GM12878 (cell line): ENCODE data around the gene ITPKB. TPM values are rescaled to one million over a fixed set of nuclear protein-coding genes. Genes with fewer than 3 reads are reported as not detected.

Experiments
- ATAC-seq: fragments of 200-7000 bp; cut with Tn5 transposase; 3 replicates; pipeline ENCODE4 v1.9.1; 2020; ENCODE audit warnings: mild to moderate bottlenecking, moderate library complexity
- BruUV-seq: library from RNA; stranded (reverse); fragments of 400-500 nt; replicated peaks from 2 replicates; lab custom pipeline; 2021; lab: Mats Ljungman, UMichigan
- CTCF ChIA-PET: fragments of 300-600 bp; sonication (Branson Sonifier 250); formaldehyde crosslinking; extraction: SDS; loops from one replicate; lab custom pipeline; 2021; ENCODE audit warnings: inconsistent platforms; lab: Yijun Ruan, JAX
- POLR2A ChIA-PET: fragments of 350-600 bp; formaldehyde crosslinking; extraction: SDS; loops from one replicate; lab custom pipeline; 2021; ENCODE audit warnings: inconsistent platforms; lab: Charles Lee
- RAD21 ChIA-PET: fragments of 300-600 bp; sonication (Branson Sonifier 250); formaldehyde crosslinking; loops from one replicate; lab custom pipeline; 2023; ENCODE audit warnings: antibody characterized with exemption; ENCODE audit not compliant: unreplicated experiment; lab: Charles Lee
- SMC1A ChIA-PET: fragments of 300-600 bp; sonication (Branson Sonifier 250); formaldehyde crosslinking; loops from one replicate; lab custom pipeline; 2023; ENCODE audit not compliant: unreplicated experiment, uncharacterized antibody; lab: Charles Lee
- DNase-seq: peaks from one replicate; pipeline ENCODE4 v3.0.0-alpha.2; 2011; ENCODE audit warnings: low read depth, low spot score
- FAIRE-seq: peaks from 3 replicates; lab custom pipeline; 2011; peaks lifted over from hg19 to GRCh38; lab: Jason Lieb, UNC
- H2AFZ ChIP-seq: 2 replicates; pipeline ENCODE4 v1.6.0; 2011; ENCODE audit warnings: low read depth, low read length, control low read depth; ENCODE audit not compliant: control insufficient read depth
- H3K27ac ChIP-seq: 2 replicates; pipeline ENCODE4 v1.5.1; 2011; ENCODE audit warnings: control low read depth; ENCODE audit not compliant: control insufficient read depth, insufficient read depth
- H3K27me3 ChIP-seq, 2 experiments: replicated peaks in 1 of 2; 2 replicates each; pipeline versions ENCODE4 v1.6.0 to v1.6.1; 2011; ENCODE audit warnings: low read length in 1 of 2; ENCODE audit not compliant: control insufficient read depth in 2 of 2, insufficient read depth in 2 of 2
- H3K36me3 ChIP-seq, 2 experiments: 2 replicates each; pipeline ENCODE4 v1.5.1; 2011; ENCODE audit warnings: low read length in 1 of 2; ENCODE audit not compliant: control insufficient read depth in 2 of 2, insufficient read depth in 2 of 2
- H3K4me1 ChIP-seq: 2 replicates; pipeline ENCODE4 v1.6.1; 2011; ENCODE audit warnings: mild to moderate bottlenecking, low read length, moderate library complexity, mixed read lengths; ENCODE audit not compliant: control insufficient read depth, insufficient read depth
- H3K4me2 ChIP-seq: 2 replicates; pipeline ENCODE4 v1.6.0; 2011; ENCODE audit warnings: control low read depth; ENCODE audit not compliant: control insufficient read depth, insufficient read depth
- H3K4me3 ChIP-seq: fragments of 200-600 bp; sonication (generic); 2 replicates; pipeline ENCODE4 v1.5.1; 2016
- H3K79me2 ChIP-seq: 2 replicates; pipeline ENCODE4 v1.6.0; 2011; ENCODE audit warnings: low read length; ENCODE audit not compliant: control insufficient read depth, insufficient read depth
- H3K9ac ChIP-seq: 2 replicates; pipeline ENCODE4 v1.8.0; 2011; ENCODE audit warnings: low read length, control low read depth, mixed read lengths; ENCODE audit not compliant: control insufficient read depth, insufficient read depth
- H3K9me3 ChIP-seq: replicated peaks from 3 replicates; pipeline ENCODE4 v1.5.1; 2011; ENCODE audit warnings: mild to moderate bottlenecking, low read length; ENCODE audit not compliant: control insufficient read depth, insufficient read depth
- H4K20me1 ChIP-seq: 2 replicates; pipeline ENCODE4 v1.6.0; 2011; ENCODE audit not compliant: control insufficient read depth, insufficient read depth
- BCL3 ChIP-seq: IDR thresholded peaks from 2 replicates; pipeline ENCODE4 v1.6.1; 2011; ENCODE audit warnings: borderline replicate concordance, low read depth, mild to moderate bottlenecking, moderate library complexity, low read length; ENCODE audit not compliant: insufficient read depth, poor library complexity, severe bottlenecking
- CHD2 ChIP-seq: IDR thresholded peaks from 2 replicates; pipeline ENCODE4 v1.6.1; 2011; ENCODE audit warnings: low read depth, low read length, improper control_type of control experiment, borderline replicate concordance
- HDAC6 ChIP-seq: fragments of 200-600 bp; sonication (generic); IDR thresholded peaks from one replicate; pipeline ENCODE4 v1.8.0; 2017; ENCODE audit warnings: antibody characterized with exemption; ENCODE audit not compliant: unreplicated experiment
- HDGF ChIP-seq: fragments of 450-650 bp; IDR thresholded peaks from 2 replicates; pipeline ENCODE4 v1.6.1; 2016; ENCODE audit warnings: antibody characterized with exemption
- NFYA ChIP-seq: IDR thresholded peaks from 2 replicates; pipeline ENCODE4 v1.6.1; 2011; ENCODE audit warnings: low read depth, mild to moderate bottlenecking, low read length, improper control_type of control experiment, borderline replicate concordance
- SMARCA5 ChIP-seq: fragments of 450-650 bp; IDR thresholded peaks from 2 replicates; pipeline ENCODE4 v1.6.1; 2017; ENCODE audit warnings: mild to moderate bottlenecking
- SPI1 ChIP-seq: IDR thresholded peaks from 2 replicates; pipeline ENCODE4 v1.6.1; 2011; ENCODE audit warnings: low read depth, mild to moderate bottlenecking, low read length, moderate library complexity, borderline replicate concordance; ENCODE audit not compliant: insufficient read depth
- SREBF1 ChIP-seq: IDR thresholded peaks from 2 replicates; pipeline ENCODE4 v1.6.1; 2012; ENCODE audit warnings: mild to moderate bottlenecking, low read length
- TCF7 ChIP-seq: IDR thresholded peaks from 2 replicates; pipeline ENCODE4 v1.6.1; 2014; ENCODE audit warnings: antibody characterized with exemption, borderline replicate concordance
- ZNF274 ChIP-seq: IDR thresholded peaks from one replicate; pipeline ENCODE4 v1.8.0; 2011; ENCODE audit not compliant: insufficient read length, insufficient read depth
- WGBS: methylation state at CpG from one replicate; pipeline ENCODE4 v1.1.6; 2016; ENCODE audit warnings: low lambda C conversion rate; ENCODE audit not compliant: insufficient replicate concordance, insufficient coverage; ENCODE audit errors: missing lambda C conversion rate; 5-methylcytosine and 5-hydroxymethylcytosine counted together
- in situ Hi-C: fragments of 300-500 bp; cut with MboI; formaldehyde crosslinking; loops from 9 replicates; pipeline ENCODE4 v1.14.3; 2018; ENCODE audit warnings: mixed read lengths
- intact Hi-C: fragments of 100-400 bp; cut with micrococcal nuclease; formaldehyde crosslinking; loops from one replicate; pipeline ENCODE4 v1.14.2; 2022; ENCODE audit not compliant: unreplicated experiment
- polyA plus RNA-seq, 11 experiments: library from polyadenylated mRNA; depleted of rRNA in 4 of 11; unstranded in 6 of 11; stranded (reverse) in 5 of 11; fragments of >200 nt; fragmentation: Nextera tagmentation in 4 of 11; fragmentation: Illumina TruSeq in 1 of 11; extraction: Ambion mirVana in 4 of 11; extraction: Trizol in 1 of 11; gene quantifications; 1 replicate in 1 of 11; 2 replicates in 10 of 11; pipeline versions ENCODE4 v1.2.1 to v1.2.3, GENCODE V29; 2011 to 2016; ENCODE audit warnings: inconsistent platforms in 2 of 11, missing spikeins in 2 of 11, low read depth in 1 of 11
- total RNA-seq, 4 experiments: library from RNA; depleted of rRNA in 3 of 4; stranded (reverse); fragments of >200 nt in 3 of 4; fragmentation: Illumina TruSeq in 1 of 4; extraction: Trizol in 1 of 4; gene quantifications; 2 replicates each; pipeline versions ENCODE4 v1.2.1 to v1.2.3, GENCODE V29; 2013 to 2021
- TF ChIP-seq, protein P1 (sequence below), 3 experiments: IDR thresholded peaks in 2 of 3; conservative IDR thresholded peaks in 1 of 3; 2 replicates each; pipeline ENCODE4 v1.5.1; 2011; ENCODE audit warnings: low read depth in 3 of 3, low read length in 3 of 3, mild to moderate bottlenecking in 3 of 3, control low read depth in 2 of 3, moderate library complexity in 2 of 3, inconsistent platforms in 1 of 3, mixed read lengths in 1 of 3; ENCODE audit not compliant: control insufficient read depth in 2 of 3, insufficient read depth in 1 of 3; ENCODE audit errors: extremely low read depth in 1 of 3

ITPKB gene
- total and polyA plus RNA-seq, 10 of the 15 experiments (the other 5 are each of a cell fraction or from before 2014, with no cell fraction given): 1.3 to 38.7 (median 12.9) TPM

DNA sequence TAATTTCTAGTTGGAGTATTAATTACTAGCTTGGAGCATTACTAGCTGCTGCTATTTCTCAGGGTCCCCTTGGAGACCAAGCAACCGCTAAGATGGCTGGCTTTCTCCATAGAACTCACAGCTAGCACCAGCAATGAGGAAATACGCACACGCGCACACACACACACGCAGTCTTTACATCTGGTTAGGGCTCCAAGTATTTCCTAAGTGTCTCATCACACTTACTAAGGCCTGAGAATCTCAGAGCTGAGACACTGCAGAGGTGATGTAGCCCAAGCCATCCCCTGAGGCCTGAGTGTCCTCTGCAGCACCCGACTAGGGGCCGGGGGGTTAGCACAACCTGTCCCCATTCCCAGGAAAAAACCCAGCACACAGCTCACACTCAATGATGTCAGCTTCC, 42.5 kb downstream of the ITPKB start:
- POLR2A ChIA-PET: interaction anchor here (0.6 to 2.5 kb wide), 6 partner anchors 16 to 188 kb away, joined by 3 to 5 read pairs (median 4); no protein-coding TSS in a partner anchor
- Histone ChIP-seq H3K4me2 (no peak overlapping the region), H3K9ac (no peak overlapping the region)

GRCh38 chr1:226695335-226695900, 43.7 kb downstream of the ITPKB start:
- FAIRE-seq: no peak
- 82% methylated on average over 7 of the region's 7 CpGs for WGBS
- Histone ChIP-seq H3K4me2 (no peak overlapping the region), H3K27me3 (no peaks in the 10 kb centered on the region), H3K4me3 (no peak overlapping the region), H3K27ac (no peak overlapping the region), H3K79me2 (peaks cover 5% of the 10 kb centered on the region), H3K9me3 (no peaks in the 10 kb centered on the region), H3K36me3 (peaks cover 3 to 4% of the 10 kb centered on the region in 2 experiments; a peak in 3 of 4 replicates), H4K20me1 (0 out of 2 replicates have a peak, but pooled peaks cover 2% of the 10 kb centered on the region), H2AFZ (no peak overlapping the region), H3K4me1 (peaks cover 42% of the 10 kb centered on the region), H3K9ac (no peak overlapping the region)
- CTCF ChIA-PET: interaction anchor here (1.4 kb wide), 1 partner anchor 17 kb away, joined by 3 read pairs; no protein-coding TSS in a partner anchor
- DNase-seq: no peak
- ATAC-seq: no peak
- RAD21 ChIA-PET: interaction anchor here (0.6 kb wide), 1 partner anchor 33 kb away, joined by 3 read pairs; no protein-coding TSS in a partner anchor
- in situ Hi-C loops (no loop called here), intact Hi-C loops (loop anchor here (5.0 kb wide), 1 partner anchor 132 kb away; no protein-coding TSS in a partner anchor)
- BruUV-seq: no TSS peak
- SMC1A ChIA-PET: interaction anchor here (1.2 to 2.9 kb wide), 2 partner anchors 16 to 41 kb away, joined by 5 to 16 read pairs; no protein-coding TSS in a partner anchor
- POLR2A ChIA-PET: interaction anchor here (1.4 to 2.5 kb wide), 2 partner anchors 15 to 51 kb away, joined by 3 to 5 read pairs; no protein-coding TSS in a partner anchor
- TF ChIP-seq SPI1 (no peak), BCL3 (no peak), SMARCA5 (no peak), HDGF (no peak), HDAC6 (no peak), CHD2 (no peak), NFYA (no peak), SREBF1 (no peak), ZNF274 (no peak), TCF7 (no peak)
- TF ChIP-seq, protein P1, sequence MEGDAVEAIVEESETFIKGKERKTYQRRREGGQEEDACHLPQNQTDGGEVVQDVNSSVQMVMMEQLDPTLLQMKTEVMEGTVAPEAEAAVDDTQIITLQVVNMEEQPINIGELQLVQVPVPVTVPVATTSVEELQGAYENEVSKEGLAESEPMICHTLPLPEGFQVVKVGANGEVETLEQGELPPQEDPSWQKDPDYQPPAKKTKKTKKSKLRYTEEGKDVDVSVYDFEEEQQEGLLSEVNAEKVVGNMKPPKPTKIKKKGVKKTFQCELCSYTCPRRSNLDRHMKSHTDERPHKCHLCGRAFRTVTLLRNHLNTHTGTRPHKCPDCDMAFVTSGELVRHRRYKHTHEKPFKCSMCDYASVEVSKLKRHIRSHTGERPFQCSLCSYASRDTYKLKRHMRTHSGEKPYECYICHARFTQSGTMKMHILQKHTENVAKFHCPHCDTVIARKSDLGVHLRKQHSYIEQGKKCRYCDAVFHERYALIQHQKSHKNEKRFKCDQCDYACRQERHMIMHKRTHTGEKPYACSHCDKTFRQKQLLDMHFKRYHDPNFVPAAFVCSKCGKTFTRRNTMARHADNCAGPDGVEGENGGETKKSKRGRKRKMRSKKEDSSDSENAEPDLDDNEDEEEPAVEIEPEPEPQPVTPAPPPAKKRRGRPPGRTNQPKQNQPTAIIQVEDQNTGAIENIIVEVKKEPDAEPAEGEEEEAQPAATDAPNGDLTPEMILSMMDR (IDR thresholded peaks at IDR 0.05 in 2 of 3, conservative IDR thresholded peaks at IDR 0.05 in 1 of 3; ENCODE audit: control insufficient read depth in 2 of 3, extremely low read depth in 1 of 3, insufficient read depth in 1 of 3, low read depth in 3 of 3, low read length in 3 of 3): no peak

More for the DNA sequence above, 42.5 kb downstream of the ITPKB start:
- in situ Hi-C loops (no loop called here), intact Hi-C loops (loop anchor here (5.0 kb wide), 1 partner anchor 131 kb away; no protein-coding TSS in a partner anchor)
- TF ChIP-seq CHD2: no peak
- ChIA-PET SMC1A (interaction anchor here (0.9 to 3.5 kb wide), 10 partner anchors 9 to 128 kb away, joined by 3 to 16 read pairs (median 8); partner anchors contain the start of gene ITPKB), CTCF (interaction anchor here (0.6 to 2.6 kb wide), 3 partner anchors 9 to 16 kb away, joined by 4 to 12 read pairs (median 7); no protein-coding TSS in a partner anchor), RAD21 (interaction anchor here (1.8 to 2.5 kb wide), 2 partner anchors 40 to 130 kb away, joined by 6 to 9 read pairs; no protein-coding TSS in a partner anchor)
- WGBS: 72% methylated on average over 7 of the region's 7 CpGs
- H2AFZ ChIP-seq: no peak overlapping the region
- no peak overlapping the region for H3K27ac ChIP-seq
- H3K9me3 ChIP-seq: no peaks in the 10 kb centered on the region
- 0 out of 2 replicates have a peak, but pooled peaks cover 2% of the 10 kb centered on the region for H4K20me1 ChIP-seq
- peaks cover 9% of the 10 kb centered on the region for H3K79me2 ChIP-seq
- H3K4me1 ChIP-seq: peaks cover 33% of the 10 kb centered on the region
- ATAC-seq (no peak), DNase-seq (no peak), FAIRE-seq (no peak)
- no peak overlapping the region for H3K4me3 ChIP-seq
- BruUV-seq: no TSS peak
- H3K36me3 ChIP-seq: peaks cover 3 to 4% of the 10 kb centered on the region in 2 experiments; a peak in 3 of 4 replicates
- H3K27me3 ChIP-seq: no peaks in the 10 kb centered on the region
